OCI-LY3 (cell line): Measurements from ENCODE around the gene CLIP4.
"Not testable (repeated sequence)": the region's sequence is repeated elsewhere in the genome, so short reads cannot be mapped to it uniquely, and the experiment has no call there.

Source experiments
- H2AFZ ChIP-seq: fragments of 200-600, 300-600 bp; shearing (Covaris generic); 2 replicates; pipeline ENCODE4 v1.6.0; 2014; ENCODE audit warnings: antibody characterized with exemption, low read depth, low read length
- H3K27ac ChIP-seq: fragments of 200-600, 300-600 bp; sonication (generic); 2 replicates; pipeline ENCODE4 v1.5.1; 2014; ENCODE audit warnings: mild to moderate bottlenecking, low read length, moderate library complexity, mixed read lengths
- H3K27me3 ChIP-seq: fragments of 200-600, 300-600 bp; sonication (generic); 2 replicates; pipeline ENCODE4 v1.6.1; 2014; ENCODE audit warnings: low read depth, low read length, mixed read lengths
- H3K36me3 ChIP-seq: fragments of 200-600, 300-600 bp; sonication (generic); replicated peaks from 2 replicates; pipeline ENCODE3; 2014; ENCODE audit warnings: low read depth, low read length, mixed read lengths
- H3K4me1 ChIP-seq: fragments of 300-600, 200-600 bp; sonication (generic); 2 replicates; pipeline ENCODE4 v1.6.1; 2014; ENCODE audit warnings: low read length, mixed read lengths
- H3K4me2 ChIP-seq: fragments of 200-600, 300-600 bp; sonication (generic); 2 replicates; pipeline ENCODE4 v1.6.1; 2014; ENCODE audit warnings: low read length, mixed read lengths
- H3K4me3 ChIP-seq: fragments of 300-600, 200-600 bp; sonication (generic); 2 replicates; pipeline ENCODE4 v1.5.1; 2014; ENCODE audit warnings: antibody characterized with exemption, mild to moderate bottlenecking, low read length, moderate library complexity
- H3K79me2 ChIP-seq: fragments of 300-600, 200-600 bp; shearing (Covaris generic); 2 replicates; pipeline ENCODE4 v1.6.1; 2014; ENCODE audit warnings: mild to moderate bottlenecking, low read length, mixed read lengths
- H3K9ac ChIP-seq: fragments of 300-600, 200-600 bp; shearing (Covaris generic); 2 replicates; pipeline ENCODE4 v1.6.0; 2014; ENCODE audit warnings: mild to moderate bottlenecking, low read length, moderate library complexity
- H3K9me3 ChIP-seq: fragments of 200-600, 300-600 bp; shearing (Covaris generic); 2 replicates; pipeline ENCODE4 v1.6.1; 2014; ENCODE audit warnings: low read length, mixed read lengths; ENCODE audit not compliant: insufficient read depth
- H4K20me1 ChIP-seq: fragments of 200-600, 300-600 bp; sonication (generic); 2 replicates; pipeline ENCODE4 v1.6.1; 2016; ENCODE audit warnings: low read length, mixed read lengths; ENCODE audit not compliant: insufficient read depth
- CTCF ChIP-seq: fragments of 200-600, 300-600 bp; sonication (generic); IDR thresholded peaks from 2 replicates; pipeline ENCODE4 v1.5.1; 2014; ENCODE audit warnings: antibody characterized with exemption, low read length, low read depth
- EZH2phosphoT487 ChIP-seq: fragments of 200-600 bp; shearing (Covaris generic); IDR thresholded peaks from 2 replicates; pipeline ENCODE4 v1.6.1; 2018; ENCODE audit warnings: antibody characterized with exemption, mixed run types, low read depth

CLIP4 gene

GRCh38 chr2:29080886-29081743, 34.1 kb upstream of the CLIP4 start:
- no peaks in the 10 kb centered on the region for H3K9me3 ChIP-seq
- no peaks in the 10 kb centered on the region for H3K36me3 ChIP-seq
- no peaks in the 10 kb centered on the region for H3K27me3 ChIP-seq
- TF ChIP-seq CTCF: no peak
- TF ChIP-seq EZH2phosphoT487: no peak
- no peak overlapping the region for H2AFZ ChIP-seq
- no peaks in the 10 kb centered on the region for H4K20me1 ChIP-seq
- no peak overlapping the region for H3K4me3 ChIP-seq
- no peak overlapping the region for H3K9ac ChIP-seq
- no peak overlapping the region for H3K27ac ChIP-seq
- H3K4me1 ChIP-seq: no peaks in the 10 kb centered on the region
- H3K4me2 ChIP-seq: no peak overlapping the region
- no peaks in the 10 kb centered on the region for H3K79me2 ChIP-seq

- Histone ChIP-seq H3K27ac (no peak overlapping the region), H2AFZ (no peak overlapping the region), H3K9me3 (no peaks in the 10 kb centered on the region), H3K79me2 (no peaks in the 10 kb centered on the region), H3K4me3 (no peak overlapping the region), H3K4me2 (no peak overlapping the region), H3K27me3 (peaks cover 4% of the 10 kb centered on the region), H4K20me1 (no peaks in the 10 kb centered on the region), H3K4me1 (no peaks in the 10 kb centered on the region), H3K36me3 (no peaks in the 10 kb centered on the region), H3K9ac (no peak overlapping the region)
- TF ChIP-seq EZH2phosphoT487: no peak
These were observed 32.3 kb upstream of the CLIP4 start for GRCh38 chr2:29082804-29083495.

- H2AFZ ChIP-seq: no peak overlapping the region
- TF ChIP-seq EZH2phosphoT487 (no peak), CTCF (no peak)
- H3K27me3 ChIP-seq: peaks cover 17% of the 10 kb centered on the region
- no peaks in the 10 kb centered on the region for H3K4me1 ChIP-seq
- no peak overlapping the region for H3K4me2 ChIP-seq
- no peak overlapping the region for H3K27ac ChIP-seq
- H4K20me1 ChIP-seq: no peaks in the 10 kb centered on the region
- no peaks in the 10 kb centered on the region for H3K9me3 ChIP-seq
- no peak overlapping the region for H3K9ac ChIP-seq
- no peaks in the 10 kb centered on the region for H3K36me3 ChIP-seq
- H3K4me3 ChIP-seq: no peak overlapping the region
- no peaks in the 10 kb centered on the region for H3K79me2 ChIP-seq
These were observed 30.7 kb upstream of the CLIP4 start for GRCh38 chr2:29084554-29084953.

- not testable (repeated sequence) for H3K36me3 ChIP-seq, H3K27ac ChIP-seq, H2AFZ ChIP-seq, H4K20me1 ChIP-seq, H3K9me3 ChIP-seq, H3K4me1 ChIP-seq, H3K4me2 ChIP-seq, H3K4me3 ChIP-seq, H3K9ac ChIP-seq, H3K79me2 ChIP-seq
- peaks cover 21% of the 10 kb centered on the region for H3K27me3 ChIP-seq
These were observed 24.9 kb upstream of the CLIP4 start for GRCh38 chr2:29090311-29090710.

GRCh38 chr2:29096969-29097368, 18.2 kb upstream of the CLIP4 start:
- H3K79me2 ChIP-seq: no peaks in the 10 kb centered on the region
- no peak overlapping the region for H3K9ac ChIP-seq
- H3K4me3 ChIP-seq: no peak overlapping the region
- no peaks in the 10 kb centered on the region for H3K9me3 ChIP-seq
- H3K4me2 ChIP-seq: no peak overlapping the region
- no peak overlapping the region for H3K27ac ChIP-seq
- H3K27me3 ChIP-seq: no peaks in the 10 kb centered on the region
- no peak for TF ChIP-seq EZH2phosphoT487
- no peak for TF ChIP-seq CTCF
- no peaks in the 10 kb centered on the region for H3K4me1 ChIP-seq
- no peaks in the 10 kb centered on the region for H4K20me1 ChIP-seq
- H3K36me3 ChIP-seq: no peaks in the 10 kb centered on the region
- H2AFZ ChIP-seq: no peak overlapping the region
